GM18873 (cell line): ENCODE data around the gene KLRK1.
A peak's percentile ranks its signal among the peaks of the same experiment; 100 is the strongest.
"Not testable (repeated sequence)": the region's sequence is repeated elsewhere in the genome, so short reads cannot be mapped to it uniquely, and the experiment has no call there.

ENCODE experiments used
- ATAC-seq: cut with Tn5 transposase; IDR thresholded peaks from one replicate; pipeline ENCODE4 v1.9.1; 2021; ENCODE audit warnings: mild to moderate bottlenecking, moderate library complexity, moderate number of reproducible peaks; ENCODE audit not compliant: unreplicated experiment, low FRiP score

Gene KLRK1

DNA sequence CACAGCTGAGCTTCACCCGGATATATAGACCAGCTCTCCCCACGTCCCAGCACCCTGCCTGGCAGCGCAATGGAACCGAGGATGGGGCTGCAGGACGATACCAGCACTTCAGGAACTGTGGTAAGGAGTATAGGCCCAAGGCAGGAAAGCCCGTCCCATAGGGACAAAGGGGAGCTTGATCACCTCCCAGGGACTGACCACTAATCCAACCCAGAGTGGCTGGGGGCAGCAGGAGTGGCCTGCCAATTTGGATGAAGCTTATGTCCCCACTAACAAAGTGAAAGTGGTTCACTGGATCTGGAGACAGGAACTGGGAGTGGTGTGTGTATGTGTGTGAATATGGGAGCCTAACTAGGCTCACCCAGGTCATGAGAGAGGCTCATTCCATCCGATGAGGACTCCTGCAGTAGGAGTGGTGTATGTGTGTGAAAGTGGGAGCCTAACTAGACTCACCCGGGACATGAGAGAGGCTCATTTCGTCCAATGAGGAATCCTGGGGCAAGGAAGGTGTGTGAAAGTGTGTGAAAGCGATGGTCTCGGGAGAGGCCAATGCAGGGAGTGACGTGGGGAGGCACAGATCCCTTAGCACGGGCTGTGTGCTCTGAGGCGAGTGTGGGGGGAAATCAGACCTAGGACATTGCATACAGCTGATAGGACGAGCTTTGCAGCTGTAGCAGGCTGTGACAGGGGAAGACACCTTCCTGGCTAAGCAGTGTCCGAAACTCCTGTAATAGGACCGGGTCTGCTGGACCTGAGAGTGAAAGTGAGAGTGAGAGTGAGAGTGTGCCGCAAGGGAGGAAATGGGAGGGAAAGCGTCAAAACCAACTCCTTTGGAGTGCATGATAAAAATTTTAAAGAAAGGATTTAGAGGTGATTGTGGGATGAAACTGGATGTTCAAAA is 25.7 kb downstream of the KLRK1 start:
- ATAC-seq: peak; percentile 82

DNA sequence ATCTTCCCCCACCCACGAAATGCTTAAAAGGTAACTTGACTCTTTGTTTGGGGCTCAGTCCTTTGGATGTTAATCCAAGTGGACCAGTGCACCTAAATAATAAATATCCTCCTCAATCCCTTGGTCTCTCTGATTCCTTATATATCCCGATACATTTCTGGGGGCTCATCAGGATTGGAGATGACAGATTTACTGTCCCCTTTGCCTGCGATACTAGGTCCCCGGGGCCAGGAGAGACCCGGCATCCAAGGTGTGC is 26.3 kb downstream of the KLRK1 start:
- no peak for ATAC-seq

- ATAC-seq: no peak
Measured at GRCh38 chr12:10362828-10363657, 26.8 kb downstream of the KLRK1 start.

DNA sequence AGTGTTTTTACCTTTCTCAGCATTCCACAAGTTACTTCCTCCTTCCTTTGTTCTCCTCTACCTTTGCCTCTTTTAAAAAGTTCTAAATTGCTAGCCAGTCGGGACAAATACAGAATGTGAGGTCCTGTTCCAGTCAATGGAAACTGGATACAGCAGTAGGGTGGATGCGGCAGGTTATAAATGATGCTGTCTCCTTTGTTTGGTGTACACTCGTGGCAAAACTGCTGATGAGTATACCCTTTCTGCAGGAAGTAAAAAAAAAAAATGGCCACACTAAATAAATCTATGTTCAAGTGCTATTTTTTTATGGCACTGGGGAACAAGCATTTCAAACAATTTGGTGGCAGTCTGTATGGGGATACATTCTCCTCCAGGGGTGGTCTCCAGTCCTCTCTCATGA is 27.5 kb downstream of the KLRK1 start:
- ATAC-seq: no peak

DNA sequence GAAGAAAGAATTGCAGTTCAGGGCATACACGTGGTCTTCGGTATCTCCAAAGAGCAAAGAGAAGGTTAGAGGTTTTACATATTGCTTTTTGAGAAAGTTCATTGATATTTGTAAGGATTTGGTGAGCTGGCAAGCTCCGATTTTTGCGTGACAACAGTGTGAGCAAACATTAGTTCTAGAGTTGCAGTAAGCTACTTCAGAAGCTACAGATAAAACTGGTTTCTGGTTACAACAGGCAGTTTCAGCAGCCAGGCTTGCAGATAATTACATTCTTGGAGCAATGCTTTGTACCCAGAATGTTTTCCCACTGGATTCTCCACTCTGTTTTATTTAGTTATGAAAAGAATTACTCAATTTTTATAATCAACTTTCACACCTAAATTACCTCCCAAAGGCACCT is 28.2 kb downstream of the KLRK1 start:
- ATAC-seq: no peak

DNA sequence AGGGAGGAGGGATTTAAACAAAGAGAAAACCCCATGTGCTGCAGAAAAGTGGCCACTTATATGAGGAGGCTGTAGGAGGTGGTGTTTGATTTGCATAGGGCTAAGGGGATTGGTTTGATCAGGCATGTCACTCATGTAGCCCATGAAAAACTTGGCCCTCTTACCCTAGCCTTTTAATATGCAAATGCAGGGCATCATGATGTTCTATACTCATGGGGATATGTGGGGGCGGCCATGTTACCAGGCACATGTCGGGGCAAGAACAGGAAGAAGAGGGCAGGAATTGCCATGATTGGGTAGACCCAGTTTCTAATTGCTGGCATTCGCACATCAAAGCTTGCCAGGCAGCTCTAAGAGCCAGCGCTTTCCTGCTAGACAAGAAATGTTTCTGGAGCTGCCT is 28.8 kb downstream of the KLRK1 start:
- no peak for ATAC-seq

DNA sequence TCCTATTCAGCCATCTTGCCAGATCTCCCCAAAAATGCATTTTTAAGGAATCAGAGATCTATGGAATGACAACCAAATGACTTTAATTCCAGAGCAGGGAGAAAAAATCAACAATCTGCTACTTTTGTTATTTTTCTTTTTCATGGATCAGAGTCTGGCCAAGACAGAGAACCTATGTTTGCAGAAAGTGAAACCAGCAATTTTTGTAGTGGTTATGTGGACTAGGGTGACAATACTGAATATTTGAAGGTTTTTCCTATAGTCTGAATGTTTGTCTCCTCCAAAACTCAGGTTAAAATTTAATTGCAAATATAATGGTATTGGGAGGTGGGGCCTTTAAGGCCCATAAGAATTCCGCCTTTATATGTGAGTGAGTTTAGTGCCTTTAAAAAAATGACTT is 30.9 kb downstream of the KLRK1 start:
- ATAC-seq: no peak

GRCh38 chr12:10358131-10358530 is 31.7 kb downstream of the KLRK1 start:
- ATAC-seq: no peak

- no peak for ATAC-seq
Measured at GRCh38 chr12:10354502-10354901, 35.3 kb downstream of the KLRK1 start.

DNA sequence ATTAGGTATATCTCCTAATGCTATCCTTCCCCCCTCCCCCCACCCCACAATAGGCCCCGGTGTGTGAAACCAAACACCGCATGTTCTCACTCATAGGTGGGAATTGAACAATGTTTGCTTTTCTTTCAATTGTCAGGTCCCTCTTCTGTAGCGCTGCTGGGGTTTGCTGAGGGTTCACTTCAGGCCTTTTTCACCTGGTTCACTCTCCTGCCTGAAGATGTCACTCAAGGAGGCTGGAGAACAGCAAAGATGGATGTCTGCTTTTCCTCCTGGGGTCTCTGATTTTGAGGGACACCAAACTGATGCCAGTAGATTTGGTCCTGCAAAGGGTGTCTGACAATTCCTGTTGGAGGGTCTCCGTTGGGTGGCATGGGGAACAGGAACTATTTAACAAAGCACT is 35.8 kb downstream of the KLRK1 start:
- ATAC-seq: no peak

DNA sequence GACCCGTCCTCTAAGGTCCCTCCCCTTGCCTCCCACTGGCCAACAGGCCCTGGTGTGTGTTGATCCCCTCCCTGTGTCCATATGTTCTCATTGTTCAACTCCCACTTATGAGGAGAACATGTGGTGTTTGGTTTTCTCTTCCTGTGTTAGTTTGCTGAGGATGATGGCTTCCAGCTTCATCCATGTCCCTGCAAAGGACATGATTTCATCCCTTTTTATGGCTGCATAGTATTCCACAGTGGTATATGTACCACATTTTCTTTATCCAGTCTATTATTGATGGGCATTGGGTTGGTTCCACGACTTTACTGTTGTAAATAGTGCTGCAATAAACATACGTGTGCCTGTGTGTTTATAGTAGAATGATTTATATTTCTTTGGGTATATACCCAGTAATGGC is 38.4 kb downstream of the KLRK1 start:
- ATAC-seq: not testable (repeated sequence)

DNA sequence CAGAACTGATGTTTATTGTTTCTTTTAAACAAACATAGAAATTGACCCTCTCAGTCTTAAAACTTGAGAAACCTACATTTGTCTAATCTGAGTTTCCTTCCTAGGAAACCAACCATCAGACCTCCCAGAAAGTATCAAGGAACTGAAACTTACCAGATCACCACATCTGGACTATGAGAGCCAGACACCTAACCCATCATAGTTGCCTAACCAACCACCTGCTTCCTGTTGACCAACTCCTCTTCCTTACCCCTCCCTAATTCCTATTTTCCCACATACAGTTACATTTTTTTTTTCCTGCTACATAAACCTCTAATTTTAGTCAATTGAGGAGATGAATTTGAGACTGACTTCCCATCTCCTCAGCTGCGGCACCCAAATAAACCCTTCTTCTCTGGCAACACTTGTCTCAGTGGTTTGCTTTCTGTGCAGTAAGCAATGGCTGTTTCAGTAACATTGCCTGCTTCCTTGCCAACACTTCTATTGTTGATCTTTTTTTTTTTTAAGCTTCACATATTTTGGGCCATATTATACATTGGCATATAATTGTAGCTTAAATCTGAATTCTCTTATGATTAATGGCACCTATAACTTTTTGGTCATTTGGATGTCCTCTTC is 47.8 kb downstream of the KLRK1 start:
- ATAC-seq: no peak

- not testable (repeated sequence) for ATAC-seq
Measured at GRCh38 chr12:10340946-10341345, 48.9 kb downstream of the KLRK1 start.

DNA sequence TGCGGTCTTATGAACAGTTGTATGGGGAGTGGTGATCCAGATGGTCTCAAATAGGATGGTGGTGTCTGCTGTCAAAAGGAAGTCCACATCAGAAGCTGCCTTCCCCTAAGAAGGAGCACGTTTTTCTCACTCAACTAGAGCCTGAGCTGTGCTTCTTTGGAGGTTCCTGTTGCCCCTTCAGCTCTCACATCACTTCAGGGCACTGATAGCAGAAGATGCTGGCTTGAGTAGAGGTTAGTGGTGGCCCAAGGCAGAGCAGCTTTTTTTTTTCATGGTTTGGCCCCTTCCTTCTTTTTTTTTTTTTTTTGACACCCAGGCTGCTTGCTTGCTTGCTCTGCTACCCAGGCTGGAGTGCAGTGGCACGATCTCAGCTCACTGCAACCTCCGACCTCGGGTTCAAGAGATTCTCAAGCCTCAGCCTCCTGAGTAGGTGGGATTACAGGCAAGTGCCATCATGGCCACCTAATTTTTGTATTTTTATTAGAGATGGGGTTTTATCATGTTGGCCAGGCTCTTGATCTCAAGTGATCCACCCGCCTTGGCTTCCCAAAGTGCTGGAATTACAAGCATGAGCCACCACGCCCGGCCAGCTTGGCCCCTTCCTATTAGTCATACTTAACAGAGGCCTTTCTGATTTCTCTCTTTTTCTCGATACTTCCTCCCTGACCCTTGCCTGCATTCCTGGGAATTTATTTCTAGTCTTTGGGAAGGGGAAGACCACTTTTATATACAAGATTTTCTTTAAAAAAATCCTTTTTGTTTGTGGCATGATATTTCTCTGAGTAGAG is 50.6 kb downstream of the KLRK1 start:
- ATAC-seq: no peak

GRCh38 chr12:10338470-10338869 is 51.4 kb downstream of the KLRK1 start:
- ATAC-seq: not testable (repeated sequence)

DNA sequence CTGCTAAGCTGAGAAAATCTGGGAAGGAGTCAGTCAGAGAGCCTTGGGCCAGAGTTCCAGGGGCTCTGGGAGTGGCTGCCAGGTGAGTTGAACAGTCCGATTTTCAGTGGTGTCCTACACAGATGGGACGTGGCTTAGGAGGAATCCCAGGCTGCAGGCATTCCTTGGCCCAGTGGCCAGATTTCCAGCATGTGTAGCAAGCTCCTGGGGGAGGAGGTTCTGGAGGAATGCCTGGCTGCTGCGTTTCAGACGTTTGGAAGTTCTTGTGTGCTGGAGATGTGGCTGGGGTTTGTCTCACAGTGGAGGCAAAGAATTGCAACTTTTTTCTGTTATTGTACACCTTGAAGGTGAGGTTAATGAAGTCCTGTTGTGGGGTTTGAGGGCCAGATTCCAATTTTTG is 53.6 kb downstream of the KLRK1 start:
- not testable (repeated sequence) for ATAC-seq

DNA sequence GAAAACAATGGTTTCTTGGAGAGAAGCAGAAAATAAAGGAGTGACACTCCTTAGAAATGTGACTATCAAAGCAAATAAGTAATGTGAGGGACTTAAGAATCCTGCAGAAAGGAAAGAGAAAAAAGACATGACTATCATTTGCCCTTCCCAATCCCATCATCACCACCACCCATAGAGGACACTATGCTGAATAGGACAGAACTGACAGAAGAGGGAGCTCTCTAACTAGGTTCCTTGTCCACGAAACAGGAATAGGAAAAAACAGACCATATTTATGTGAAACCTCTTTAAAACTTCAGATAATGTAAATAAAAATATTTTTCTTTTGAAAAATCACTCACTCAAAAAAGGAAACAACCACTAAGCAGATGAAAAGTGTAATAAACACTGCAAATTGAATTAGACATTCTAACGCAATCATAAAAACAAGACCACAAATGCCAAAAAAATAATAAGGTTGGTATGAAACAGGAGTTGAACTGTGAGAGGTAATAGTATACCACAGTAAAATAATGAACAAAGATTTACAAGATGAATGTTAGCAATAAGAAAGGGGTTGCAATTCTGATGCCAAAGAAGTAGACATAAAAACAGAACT is 58.1 kb downstream of the KLRK1 start:
- ATAC-seq: no peak

DNA sequence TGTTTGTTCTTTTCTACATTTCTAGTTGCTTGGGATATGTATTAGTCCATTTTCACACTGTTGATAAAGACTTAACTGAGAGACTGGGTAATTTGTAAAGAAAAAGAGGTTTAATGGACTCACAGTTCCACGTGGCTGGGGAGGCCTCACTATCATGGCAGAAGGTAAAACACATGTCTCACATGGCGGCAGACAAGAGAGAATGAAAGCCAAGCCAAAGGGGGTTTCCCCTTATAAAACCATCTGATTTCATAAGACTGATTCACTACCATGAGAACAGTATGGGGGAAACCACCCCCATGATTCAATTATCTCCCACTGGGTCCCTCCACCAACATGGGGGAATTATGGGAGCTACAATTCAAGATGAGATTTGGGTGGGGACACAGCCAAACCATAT is 61.1 kb downstream of the KLRK1 start:
- not testable (repeated sequence) for ATAC-seq
